Neutrophil (primary cell): Measurements from ENCODE around the gene METTL13.

Experiments
- H3K27ac ChIP-seq: fragments of 200-600 bp; sonication (generic); 2 replicates; pipeline ENCODE4 v1.5.1; 2016; ENCODE audit warnings: mild to moderate bottlenecking, moderate library complexity
- H3K27me3 ChIP-seq: fragments of 200-600 bp; sonication (generic); 2 replicates; pipeline ENCODE4 v1.6.0; 2016; ENCODE audit warnings: mild to moderate bottlenecking
- H3K36me3 ChIP-seq: fragments of 200-600 bp; sonication (generic); 2 replicates; pipeline ENCODE4 v1.5.1; 2017
- H3K4me1 ChIP-seq, 2 experiments: fragments of 200-600 bp in 1 of 2; sonication (generic) in 1 of 2; 1 replicate in 1 of 2; 2 replicates in 1 of 2; pipeline versions ENCODE4 v1.5.1 to v1.6.1; 2013 to 2016; ENCODE audit warnings: low read depth in 1 of 2, low read length in 1 of 2, mild to moderate bottlenecking in 1 of 2, moderate library complexity in 1 of 2; ENCODE audit not compliant: control insufficient read depth in 1 of 2, insufficient read depth in 1 of 2
- H3K4me3 ChIP-seq, 2 experiments: fragments of 200-600 bp in 1 of 2; sonication (generic) in 1 of 2; 1 replicate in 1 of 2; 2 replicates in 1 of 2; pipeline ENCODE4 v1.5.1; 2013 to 2016; ENCODE audit warnings: low read depth in 1 of 2, low read length in 1 of 2, mild to moderate bottlenecking in 1 of 2, moderate library complexity in 1 of 2
- H3K9me3 ChIP-seq: fragments of 200-600 bp; sonication (generic); 2 replicates; pipeline ENCODE4 v1.5.1; 2016
- CTCF ChIP-seq: fragments of 200-600 bp; sonication (generic); IDR thresholded peaks from 2 replicates; pipeline ENCODE4 v1.5.1; 2016; ENCODE audit warnings: antibody characterized with exemption

The METTL13 gene

GRCh38 chr1:171781176-171781875 lies at the start of gene METTL13:
Gene METTL13 (plus strand): TSS chr1:171781660. CDS start chr1:171781968, 308 bp downstream.
- Histone ChIP-seq H3K27me3 (no peaks in the 10 kb centered on the region), H3K4me1 (peaks cover 14 to 22% of the 10 kb centered on the region in 2 experiments), H3K36me3 (peaks cover 26% of the 10 kb centered on the region), H3K4me3 (peak within 1 kb of the TSS; percentile 75 to 93), H3K27ac (peak within 1 kb of the TSS; percentile 78), H3K9me3 (no peaks in the 10 kb centered on the region)
- TF ChIP-seq CTCF, result peak; percentile 37

DNA sequence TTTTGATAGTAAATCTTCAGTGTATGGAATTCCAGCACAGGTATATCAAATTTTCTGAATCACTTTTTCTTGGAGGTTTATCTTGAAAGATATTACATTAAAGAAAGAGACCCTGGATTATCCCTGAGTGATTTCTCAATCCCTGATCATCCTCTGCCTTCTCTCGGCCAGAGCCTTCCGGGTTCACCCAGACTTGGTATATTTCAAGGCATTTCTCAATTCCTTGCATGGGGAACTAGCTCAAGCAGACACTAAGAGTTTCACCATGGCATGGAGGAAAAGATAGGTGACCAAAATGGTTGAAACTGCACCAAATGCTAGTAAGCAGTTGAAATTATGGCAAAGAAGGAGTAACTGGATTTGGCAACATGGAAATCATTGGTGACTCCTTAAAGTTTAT lies 45.3 kb upstream of the METTL13 start:
- Histone ChIP-seq H3K27me3 (no peaks in the 10 kb centered on the region), H3K9me3 (no peaks in the 10 kb centered on the region), H3K36me3 (peaks cover 19% of the 10 kb centered on the region), H3K27ac (peak overlapping the region; percentile 63), H3K4me1 (peaks cover 6 to 16% of the 10 kb centered on the region in 2 experiments), H3K4me3 (no peak overlapping the region)
- no peak for TF ChIP-seq CTCF

- Histone ChIP-seq H3K4me1 (peaks cover 18 to 27% of the 10 kb centered on the region in 2 experiments), H3K4me3 (no peak overlapping the region), H3K27me3 (peaks cover 9% of the 10 kb centered on the region), H3K27ac (no peak overlapping the region), H3K36me3 (peaks cover 19% of the 10 kb centered on the region), H3K9me3 (no peaks in the 10 kb centered on the region)
- no peak for TF ChIP-seq CTCF
Measured at GRCh38 chr1:171738911-171739310, 42.5 kb upstream of the METTL13 start.

- H3K4me1 ChIP-seq, result peaks cover 18 to 27% of the 10 kb centered on the region in 2 experiments
Measured at GRCh38 chr1:171739656-171740055, 41.8 kb upstream of the METTL13 start.

GRCh38 chr1:171740356-171740863 lies 41.0 kb upstream of the METTL13 start:
- Histone ChIP-seq H3K9me3 (no peaks in the 10 kb centered on the region), H3K27me3 (peaks cover 22% of the 10 kb centered on the region), H3K36me3 (peaks cover 16% of the 10 kb centered on the region), H3K27ac (no peak overlapping the region), H3K4me1 (peaks cover 26 to 32% of the 10 kb centered on the region in 2 experiments), H3K4me3 (no peak overlapping the region)
- no peak for TF ChIP-seq CTCF

More at GRCh38 chr1:171739656-171740055, 41.8 kb upstream of the METTL13 start:
- no peaks in the 10 kb centered on the region for H3K9me3 ChIP-seq
- peaks cover 19% of the 10 kb centered on the region for H3K36me3 ChIP-seq
- no peak overlapping the region for H3K27ac ChIP-seq
- H3K4me3 ChIP-seq, result no peak overlapping the region
- peaks cover 17% of the 10 kb centered on the region for H3K27me3 ChIP-seq
- TF ChIP-seq CTCF, result no peak
